ENCODE measurements around the gene PTPRK.

The PTPRK gene

GRCh38 chr6:128280960-128281359, 239.4 kb downstream of the PTPRK start:
- DNase-seq (ENCODE audit: low read depth): no peak

GRCh38 chr6:128280066-128280465, 240.3 kb downstream of the PTPRK start:
- no peak for DNase-seq (ENCODE audit: low read depth)

- no peak for DNase-seq (ENCODE audit: low read depth)
Observed at GRCh38 chr6:128278836-128279235, 241.6 kb downstream of the PTPRK start.

DNA sequence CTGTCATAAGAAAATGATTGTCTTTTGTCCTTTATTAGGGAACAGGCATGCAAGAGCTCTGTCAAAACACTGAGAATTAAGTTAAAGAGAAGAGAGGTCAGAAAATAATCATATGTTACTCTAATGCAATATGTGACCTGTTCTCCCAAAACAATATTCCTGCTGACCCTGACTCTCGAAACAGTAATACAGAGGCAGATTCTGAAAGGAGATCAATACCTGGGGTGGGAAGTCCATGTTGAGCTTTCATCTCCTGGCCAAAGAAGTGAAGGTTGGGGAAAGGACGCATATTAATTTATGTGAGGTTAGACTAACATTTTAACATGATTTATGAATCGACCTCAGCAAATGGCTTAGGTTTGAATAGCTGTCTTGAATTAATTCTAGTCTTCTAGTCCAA, 243.0 kb downstream of the PTPRK start:
- DNase-seq (ENCODE audit: low read depth): no peak

GRCh38 chr6:128276311-128276710, 244.1 kb downstream of the PTPRK start:
- no peak for DNase-seq (ENCODE audit: low read depth)

- no peak for DNase-seq (ENCODE audit: low read depth)
Observed at GRCh38 chr6:128275681-128276080, 244.7 kb downstream of the PTPRK start.

DNA sequence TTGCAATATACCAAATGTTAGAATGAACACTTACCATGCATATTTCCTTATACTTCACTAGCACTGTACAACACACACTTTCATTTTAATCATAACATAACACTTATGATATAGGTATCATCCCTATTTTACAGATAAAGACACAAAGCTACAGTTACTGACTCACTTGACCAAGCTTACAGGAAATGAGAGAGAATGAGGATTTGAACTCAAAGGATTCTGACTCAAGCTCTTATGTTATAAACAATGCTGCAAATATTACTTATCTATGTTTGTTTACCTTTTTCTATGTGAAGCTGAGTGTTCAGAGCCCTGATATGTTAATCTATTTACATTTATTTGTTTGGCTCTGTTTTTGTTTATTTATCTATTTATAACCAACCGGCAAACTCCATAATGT, 245.4 kb downstream of the PTPRK start:
- DNase-seq (ENCODE audit: low read depth): peak; percentile 29

DNA sequence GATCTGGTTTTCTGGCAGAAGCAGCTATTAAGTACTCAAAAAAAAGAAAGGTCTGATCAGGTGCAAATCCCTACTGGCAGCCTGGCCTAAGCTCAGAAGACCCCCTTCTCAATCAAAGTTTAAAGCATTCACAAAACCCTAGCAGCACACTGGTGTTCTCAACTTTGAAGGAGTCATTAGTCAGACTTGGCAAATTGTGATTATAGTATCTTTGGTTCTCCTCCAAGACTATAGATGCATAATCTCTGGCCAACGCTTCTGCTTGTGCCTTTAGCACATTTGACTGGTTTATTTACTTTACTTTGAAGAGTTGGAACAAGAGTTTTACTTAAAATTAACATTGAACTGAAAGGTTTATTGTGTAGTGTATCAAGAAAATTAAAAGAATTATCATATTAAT, 248.9 kb downstream of the PTPRK start:
- DNase-seq (ENCODE audit: low read depth): no peak

- no peak for DNase-seq (ENCODE audit: low read depth)
Observed at GRCh38 chr6:128271011-128271410, 249.4 kb downstream of the PTPRK start.

- no peak for DNase-seq (ENCODE audit: low read depth)
Observed at GRCh38 chr6:128266946-128267345, 253.5 kb downstream of the PTPRK start.

DNA sequence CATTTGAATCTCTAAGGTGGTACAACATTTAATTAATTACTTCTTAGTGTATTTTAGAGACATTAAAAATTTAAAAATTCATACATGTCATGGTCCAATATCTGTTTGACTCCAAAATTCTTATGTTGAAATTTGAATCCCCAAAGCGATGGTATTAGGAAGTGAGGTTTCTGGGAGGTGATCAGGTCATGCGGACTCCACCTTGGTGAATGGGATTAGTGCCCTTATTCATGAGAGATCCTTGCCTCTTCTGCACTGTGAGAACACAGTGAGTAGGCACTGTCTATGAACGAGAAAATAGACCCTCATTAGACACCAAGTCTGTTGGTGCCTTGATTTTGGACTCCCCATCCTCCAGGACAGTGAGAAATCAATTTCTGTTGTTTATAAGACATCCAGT, 254.7 kb downstream of the PTPRK start:
- no peak for DNase-seq (ENCODE audit: low read depth)

DNA sequence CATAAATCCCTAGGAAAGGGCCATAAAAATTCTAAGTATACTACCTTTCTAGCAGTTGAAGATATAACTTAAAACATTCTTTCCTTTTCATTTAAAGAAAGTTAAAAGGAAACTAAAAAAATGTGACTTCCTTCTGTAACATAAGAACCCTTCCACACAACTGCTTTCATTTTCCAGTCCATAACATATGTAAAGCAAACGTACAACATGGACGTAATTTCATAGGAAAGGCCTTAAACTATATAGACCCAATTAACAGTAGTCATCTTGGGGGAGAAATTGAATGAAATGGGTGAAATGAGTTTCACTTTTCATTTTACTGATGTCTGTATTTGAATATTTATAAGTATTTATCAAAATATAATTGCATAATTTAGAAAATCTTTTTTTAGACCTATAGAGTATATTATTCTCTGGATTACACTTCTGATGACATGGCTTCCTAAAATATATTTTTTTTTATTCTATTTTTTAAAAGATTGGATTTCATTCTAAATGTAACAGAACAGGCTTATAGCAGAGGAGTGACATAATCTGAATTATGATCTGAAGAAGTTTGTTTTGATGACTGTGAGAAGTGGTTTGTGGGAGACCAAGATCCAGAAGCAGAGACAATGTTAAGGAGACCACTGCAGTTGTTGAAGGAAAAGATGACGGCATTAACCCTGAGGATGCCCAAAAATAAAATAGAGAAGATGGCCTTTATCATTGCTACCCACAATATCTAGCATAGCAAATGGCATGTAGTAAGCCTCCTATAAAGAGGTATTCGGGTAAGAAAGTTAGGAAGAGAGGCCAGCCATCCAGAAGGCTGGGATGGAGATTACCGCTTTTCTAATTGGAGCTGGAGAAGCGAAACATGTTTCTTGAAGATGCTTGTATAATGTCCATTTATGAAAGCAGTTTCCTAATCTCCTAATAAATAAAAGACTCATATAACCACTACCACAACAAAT, 260.4 kb downstream of the PTPRK start:
- no peak for DNase-seq (ENCODE audit: low read depth)

DNA sequence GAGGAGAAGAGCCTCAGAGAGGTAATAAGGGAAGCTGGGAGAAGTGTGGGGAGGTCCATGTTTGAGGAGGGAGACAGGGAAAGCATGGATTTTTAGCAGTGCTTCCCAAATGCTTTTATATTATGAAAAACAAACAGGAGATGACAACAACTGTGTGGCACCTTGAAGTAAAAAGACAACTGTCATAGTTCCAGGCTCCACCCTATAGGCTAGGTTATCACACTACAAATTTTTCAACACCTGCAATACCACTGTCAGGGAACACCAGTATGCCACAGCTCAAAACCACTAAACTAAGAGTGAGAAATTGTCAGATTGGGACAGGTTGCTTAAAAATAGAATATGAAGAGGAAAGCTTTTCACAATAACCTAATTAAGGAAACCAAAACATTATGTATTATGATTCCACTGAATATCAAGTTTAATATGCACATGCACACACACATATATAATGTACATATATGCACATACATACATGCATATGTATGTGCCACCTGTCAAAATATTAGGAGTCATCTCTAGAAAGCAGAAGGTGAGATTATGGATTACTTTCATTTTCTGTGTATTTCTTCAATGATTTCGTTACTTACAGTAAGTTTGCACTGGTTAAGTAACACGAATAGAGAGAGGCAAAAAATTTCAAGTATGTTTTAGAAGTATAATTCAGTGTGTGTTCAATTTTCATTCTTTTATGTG, 261.2 kb downstream of the PTPRK start:
- no peak for DNase-seq (ENCODE audit: low read depth)

DNA sequence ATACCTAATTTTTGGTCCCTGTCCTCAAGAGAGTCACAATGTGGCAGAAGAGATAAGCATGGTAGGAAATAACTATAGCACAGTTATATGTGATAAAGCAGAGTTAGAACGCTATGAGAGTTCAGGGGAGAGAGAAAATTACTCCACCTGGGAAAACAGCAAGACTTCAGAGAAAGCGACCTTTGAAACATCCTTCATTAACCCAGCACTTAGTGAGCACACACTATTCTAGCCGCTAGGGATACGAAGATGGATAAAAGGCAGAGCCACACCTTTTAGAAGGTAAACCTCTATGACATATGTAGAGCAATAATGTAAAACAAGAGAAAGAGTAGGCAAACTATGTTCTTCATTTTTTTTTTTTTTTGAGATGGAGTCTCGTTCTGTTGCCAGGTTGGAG, 264.3 kb downstream of the PTPRK start:
- DNase-seq (ENCODE audit: low read depth): no peak

DNA sequence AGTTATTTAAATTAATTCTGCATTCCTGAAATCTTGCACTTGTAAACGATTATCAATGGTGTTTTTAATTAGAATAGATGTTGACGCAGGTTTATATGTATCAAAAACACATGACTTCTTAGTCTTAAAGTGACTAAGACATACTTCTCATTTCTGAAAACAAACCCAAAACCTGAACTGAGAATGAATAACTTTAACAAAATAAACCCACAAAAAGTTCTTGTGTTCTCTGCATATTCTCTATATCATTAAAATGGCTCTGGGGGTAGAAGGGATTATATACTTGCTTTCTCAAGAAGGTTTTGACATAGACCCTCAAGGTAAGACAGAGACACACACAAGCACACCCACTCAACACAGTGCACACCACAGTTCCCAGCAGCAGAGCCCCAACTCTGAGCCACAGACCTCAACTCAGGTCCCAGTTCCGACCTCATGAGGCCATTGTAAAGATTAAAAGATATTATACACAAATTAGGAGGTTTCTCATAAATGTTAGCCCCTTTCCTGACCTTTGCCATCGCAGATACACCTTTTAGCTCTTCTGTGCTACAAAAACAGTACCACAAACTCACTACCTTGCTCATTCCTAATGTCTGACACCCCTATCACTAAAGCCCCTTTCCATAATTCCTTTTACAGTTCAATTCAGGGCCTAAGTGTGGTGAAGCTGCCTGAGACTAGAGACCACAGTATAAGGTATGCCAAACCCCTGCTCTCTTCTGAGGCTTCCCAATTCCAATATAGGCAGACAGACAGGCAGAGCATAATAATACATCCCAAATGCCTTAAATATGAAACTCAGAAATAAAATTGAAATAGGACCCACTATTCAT, 267.8 kb downstream of the PTPRK start:
- DNase-seq (ENCODE audit: low read depth): no peak

DNA sequence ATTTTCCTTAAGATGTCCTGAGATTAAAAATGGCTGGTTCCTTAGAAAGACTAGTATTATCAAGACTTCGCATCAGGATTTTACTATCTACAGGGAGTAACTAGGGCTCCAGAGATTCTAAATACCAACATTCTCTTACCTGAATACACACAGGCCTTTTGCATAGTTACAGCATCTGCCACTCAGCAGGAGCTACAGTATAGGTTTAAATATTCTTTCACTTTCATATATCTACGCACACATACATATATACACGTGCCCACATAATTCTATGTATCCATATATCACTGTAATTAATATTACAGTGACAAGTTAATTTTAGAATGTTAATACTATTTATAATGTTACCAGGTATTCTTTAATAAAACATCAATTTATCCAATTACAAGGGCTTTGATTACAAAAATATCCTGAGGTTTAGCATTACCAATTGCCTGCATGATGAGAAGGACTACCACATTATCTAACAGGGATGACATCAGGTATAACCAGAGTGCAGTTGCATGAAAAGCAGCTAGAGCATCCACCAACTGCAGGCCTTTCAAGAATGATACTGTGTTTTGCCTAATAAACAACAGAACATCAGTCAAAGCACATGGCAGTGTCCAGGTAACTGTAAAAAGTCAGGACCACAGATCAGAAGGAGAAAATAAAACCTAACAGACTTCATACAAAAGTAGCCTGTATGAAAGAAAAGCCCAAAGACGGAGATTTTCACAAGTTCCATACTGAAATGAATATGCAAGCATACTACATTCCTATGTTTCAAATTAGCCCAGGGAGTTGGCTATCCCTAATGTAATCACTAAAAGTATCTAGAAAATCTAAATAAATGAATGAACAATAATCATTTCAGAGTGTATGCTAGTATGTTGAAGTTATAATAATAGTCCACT, 268.7 kb downstream of the PTPRK start:
- no peak for DNase-seq (ENCODE audit: low read depth)

DNA sequence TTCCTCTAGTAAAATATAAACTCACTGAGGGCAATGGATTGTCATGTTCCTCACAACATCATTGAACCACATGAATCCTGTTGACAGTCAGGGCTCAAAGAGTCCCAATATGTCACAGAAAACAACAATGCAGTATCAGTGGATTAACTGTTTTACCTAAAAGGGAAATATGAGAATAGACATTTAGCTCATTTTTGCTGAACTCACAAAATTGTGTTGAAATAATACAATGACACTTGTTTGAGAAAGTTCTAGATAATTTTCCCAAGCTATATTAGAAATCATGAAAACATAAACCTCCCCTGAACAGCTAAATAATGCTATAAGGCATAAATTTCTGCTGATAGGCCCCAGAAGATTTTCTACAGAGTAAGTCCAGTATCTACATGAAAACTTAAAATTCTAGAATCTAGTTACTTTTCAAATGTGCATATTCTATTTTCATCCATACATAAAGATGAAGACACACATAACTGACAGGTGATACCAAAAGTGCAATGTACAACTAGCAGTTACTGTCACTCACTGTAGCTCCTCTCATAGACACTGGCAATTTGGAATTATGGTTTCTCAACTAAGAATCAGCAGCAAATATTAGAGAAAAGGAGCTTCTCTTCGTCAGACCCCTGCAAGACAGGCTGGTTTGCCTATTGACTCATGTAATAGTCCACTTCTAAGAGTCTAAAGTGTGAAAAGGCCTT, 269.9 kb downstream of the PTPRK start:
- DNase-seq (ENCODE audit: low read depth): no peak

- DNase-seq (ENCODE audit: low read depth): no peak
Observed at GRCh38 chr6:128249429-128249828, 271.0 kb downstream of the PTPRK start.

GRCh38 chr6:128246472-128247260, 273.7 kb downstream of the PTPRK start:
- no peak for DNase-seq (ENCODE audit: low read depth)
